ENCODE results near the gene L2HGDH. TPM values are rescaled to one million over a fixed set of nuclear protein-coding genes. Genes with fewer than 3 reads are reported as not detected.
A peak's percentile ranks its signal among the peaks of the same experiment; 100 is the strongest.

L2HGDH gene
- total and polyA plus RNA-seq, 9 of the 15 experiments (the other 6 are each of a cell fraction or from before 2014, with no cell fraction given): 1.7 to 16.1 (median 10.5) TPM

GRCh38 chr14:50335989-50336824, 24.2 kb upstream of the L2HGDH start (continued):
- TF ChIP-seq REST (IDR thresholded peaks at IDR 0.05; ENCODE audit: borderline replicate concordance): no peak
- TF ChIP-seq REST (CRISPR knock-in tag; IDR thresholded peaks at IDR 0.05; ENCODE audit: low read depth): no peak
- no peak for TF ChIP-seq SNAPC5 (CRISPR knock-in tag; IDR thresholded peaks at IDR 0.05)
- no peak for TF ChIP-seq ZBTB11 (CRISPR knock-in tag; IDR thresholded peaks at IDR 0.05)
- no peak for TF ChIP-seq NONO (IDR thresholded peaks at IDR 0.05; ENCODE audit: low read depth in 2 of 2, low read length in 1 of 2)
- no peak for TF ChIP-seq TSHZ1 (CRISPR knock-in tag; IDR thresholded peaks at IDR 0.05)
- TF ChIP-seq SIRT6 (IDR thresholded peaks at IDR 0.05; ENCODE audit: low read depth, low read length): no peak
- TF ChIP-seq ZNF668 (CRISPR knock-in tag; IDR thresholded peaks at IDR 0.05): no peak
- no peak for TF ChIP-seq MTA2 (IDR thresholded peaks at IDR 0.05; ENCODE audit: low read depth)
- TF ChIP-seq TAL1 (IDR thresholded peaks at IDR 0.05): peak; percentile 33; the same call in 1 of the 2 replicates
- no peak for TF ChIP-seq TARDBP (IDR thresholded peaks at IDR 0.05)
